A549 (cell line): Measurements from ENCODE around the gene LCN6. TPM values are rescaled to one million over a fixed set of nuclear protein-coding genes. Genes with fewer than 3 reads are reported as not detected.

ENCODE experiments used
- ATAC-seq, 2 experiments: fragments of 200-7000 bp in 1 of 2; fragments of >200 bp in 1 of 2; cut with Nextera tagmentation in 1 of 2; cut with Tn5 transposase in 1 of 2; 3 replicates each; pipeline versions ENCODE4 v1.8.0 to v1.9.1; 2018 to 2020; ENCODE audit warnings: mild to moderate bottlenecking in 1 of 2, moderate library complexity in 1 of 2
- CTCF ChIA-PET: fragments of 300-600 bp; sonication (Branson Sonifier 250); formaldehyde crosslinking; extraction: SDS; loops from one replicate; lab custom pipeline; 2021; ENCODE audit warnings: antibody characterized with exemption, inconsistent platforms; lab: Yijun Ruan, JAX
- POLR2A ChIA-PET: fragments of 350-600 bp; formaldehyde crosslinking; extraction: SDS; loops from one replicate; lab custom pipeline; 2021; ENCODE audit warnings: antibody characterized with exemption, inconsistent platforms; lab: Yijun Ruan, JAX
- DNase-seq, 2 experiments: peaks; one replicate each; pipeline versions ENCODE4 v3.0.0 to v3.0.0-alpha.2; 2011 to 2016; ENCODE audit warnings: low read depth in 1 of 2, low spot score in 1 of 2
- FAIRE-seq: peaks from 2 replicates; lab custom pipeline; 2011; peaks lifted over from hg19 to GRCh38; lab: Jason Lieb, UNC
- H3K27ac ChIP-seq, 2 experiments: fragments of >200 bp; sonication (Bioruptor Twin); formaldehyde crosslinking; 3 replicates each; pipeline ENCODE4 v1.5.1; 2016 to 2017
- H3K4me1 ChIP-seq: fragments of >200 bp; sonication (Bioruptor Twin); formaldehyde crosslinking; 3 replicates; pipeline ENCODE4 v1.6.1; 2016
- H3K4me2 ChIP-seq: fragments of >200 bp; sonication (Bioruptor Twin); formaldehyde crosslinking; 3 replicates; pipeline ENCODE4 v1.6.1; 2016
- H3K4me3 ChIP-seq: fragments of >200 bp; sonication (Bioruptor Twin); formaldehyde crosslinking; 3 replicates; pipeline ENCODE4 v1.5.1; 2016
- H3K9me3 ChIP-seq: fragments of >200 bp; sonication (Bioruptor Twin); formaldehyde crosslinking; 3 replicates; pipeline ENCODE4 v1.6.1; 2016
- CBX2 ChIP-seq: fragments of 200-600 bp; sonication (generic); IDR thresholded peaks from 2 replicates; pipeline ENCODE4 v1.6.1; 2016; ENCODE audit warnings: low read depth, mild to moderate bottlenecking, borderline replicate concordance
- CEBPB ChIP-seq, 2 experiments: fragments of >200 bp in 1 of 2; sonication (Bioruptor Twin) in 1 of 2; formaldehyde crosslinking in 1 of 2; IDR thresholded peaks; 2 replicates each; pipeline ENCODE4 v1.6.1; 2012 to 2016
- CTCF ChIP-seq: fragments of >200 bp; sonication (Bioruptor Twin); formaldehyde crosslinking; IDR thresholded peaks from 3 replicates; pipeline ENCODE4 v1.5.1; 2016
- GATA3 ChIP-seq: IDR thresholded peaks from 2 replicates; pipeline ENCODE4 v1.6.1; 2012; ENCODE audit warnings: borderline replicate concordance
- JUN ChIP-seq, 2 experiments: fragments of >200 bp; sonication (Bioruptor Twin); formaldehyde crosslinking; IDR thresholded peaks; 2 replicates in 1 of 2; 3 replicates in 1 of 2; pipeline ENCODE4 v1.6.1; 2016 to 2017
- KDM1A ChIP-seq: fragments of 200-600 bp; sonication (generic); IDR thresholded peaks from 2 replicates; pipeline ENCODE4 v1.6.1; 2016; ENCODE audit warnings: low read depth, mild to moderate bottlenecking
- KDM5A ChIP-seq: fragments of 200-600 bp; sonication (generic); IDR thresholded peaks from 2 replicates; pipeline ENCODE4 v1.6.1; 2016; ENCODE audit warnings: antibody characterized with exemption, mild to moderate bottlenecking
- MAX ChIP-seq: IDR thresholded peaks from 2 replicates; pipeline ENCODE4 v1.6.1; 2012
- NPAS2 ChIP-seq: fragments of 250-450 bp; sonication (Bioruptor Pico); IDR thresholded peaks from 2 replicates; pipeline ENCODE4 v1.8.0; 2022; ENCODE audit warnings: mild to moderate bottlenecking, moderate library complexity, borderline replicate concordance
- PBX3 ChIP-seq: IDR thresholded peaks from 2 replicates; pipeline ENCODE4 v1.6.1; 2012
- POLR2A ChIP-seq: IDR thresholded peaks from 2 replicates; pipeline ENCODE4 v1.6.1; 2012; ENCODE audit warnings: mild to moderate bottlenecking, low read length
- RNF2 ChIP-seq: fragments of 200-600 bp; sonication (generic); IDR thresholded peaks from 2 replicates; pipeline ENCODE4 v1.6.1; 2016; ENCODE audit warnings: low read depth, mild to moderate bottlenecking, antibody characterized with exemption, moderate library complexity, borderline replicate concordance
- SMC3 ChIP-seq: fragments of >200 bp; sonication (Bioruptor Twin); formaldehyde crosslinking; IDR thresholded peaks from 3 replicates; pipeline ENCODE4 v1.6.1; 2018; ENCODE audit warnings: inconsistent platforms
- ZC3H11A ChIP-seq: fragments of 450-650 bp; IDR thresholded peaks from 2 replicates; pipeline ENCODE4 v1.6.1; 2014; ENCODE audit warnings: antibody characterized with exemption, mild to moderate bottlenecking
- WGBS: methylation state at CpG from one replicate; pipeline ENCODE4 v1.1.6; 2017; ENCODE audit errors: missing lambda C conversion rate; 5-methylcytosine and 5-hydroxymethylcytosine counted together
- polyA plus RNA-seq, 4 experiments: library from polyadenylated mRNA; depleted of rRNA in 3 of 4; stranded (reverse); fragments of >200 nt; fragmentation: RNase III in 1 of 4; extraction: RNeasy Plus Mini Kit Qiagen cat#74134 plus additional on column Dnase treatment in 1 of 4; gene quantifications; 2 replicates in 3 of 4; 3 replicates in 1 of 4; pipeline ENCODE4 v1.2.3, GENCODE V29; 2011 to 2017
- TF ChIP-seq, protein P1 (sequence below): fragments of 150-350 bp; IDR thresholded peaks from 2 replicates; pipeline ENCODE4 v1.6.1; 2014; ENCODE audit warnings: low read depth, mild to moderate bottlenecking, low read length
- TF ChIP-seq, protein P2 (sequence below): fragments of 200-600 bp; sonication (generic); IDR thresholded peaks from 2 replicates; pipeline ENCODE4 v1.6.1; 2016; ENCODE audit warnings: antibody characterized with exemption, mild to moderate bottlenecking, moderate library complexity

LCN6 gene
- polyA plus RNA-seq, 2 of the 4 experiments (the other 2 are of a cell fraction), result not detected

GRCh38 chr9:136723989-136724388 is 24.3 kb downstream of the LCN6 start:
- TF ChIP-seq KDM1A, result no peak
- TF ChIP-seq SMC3, result no peak
- no peak for TF ChIP-seq CBX2
- no peak for TF ChIP-seq KDM5A
- DNase-seq (no peak), FAIRE-seq (no peak), ATAC-seq (no peak)
- Histone ChIP-seq H3K27ac (no peak overlapping the region), H3K4me3 (no peak overlapping the region), H3K9me3 (no peaks in the 10 kb centered on the region), H3K4me1 (peaks cover 72% of the 10 kb centered on the region), H3K4me2 (peak overlapping the region; percentile 97)
- WGBS, result 87% methylated on average over 8 of the region's 8 CpGs
- CTCF ChIA-PET, result interaction anchor here (1.1 to 1.2 kb wide), 2 partner anchors 47 to 52 kb away, joined by 4 to 6 read pairs; no protein-coding TSS in a partner anchor
- POLR2A ChIA-PET, result no interaction called here

DNA sequence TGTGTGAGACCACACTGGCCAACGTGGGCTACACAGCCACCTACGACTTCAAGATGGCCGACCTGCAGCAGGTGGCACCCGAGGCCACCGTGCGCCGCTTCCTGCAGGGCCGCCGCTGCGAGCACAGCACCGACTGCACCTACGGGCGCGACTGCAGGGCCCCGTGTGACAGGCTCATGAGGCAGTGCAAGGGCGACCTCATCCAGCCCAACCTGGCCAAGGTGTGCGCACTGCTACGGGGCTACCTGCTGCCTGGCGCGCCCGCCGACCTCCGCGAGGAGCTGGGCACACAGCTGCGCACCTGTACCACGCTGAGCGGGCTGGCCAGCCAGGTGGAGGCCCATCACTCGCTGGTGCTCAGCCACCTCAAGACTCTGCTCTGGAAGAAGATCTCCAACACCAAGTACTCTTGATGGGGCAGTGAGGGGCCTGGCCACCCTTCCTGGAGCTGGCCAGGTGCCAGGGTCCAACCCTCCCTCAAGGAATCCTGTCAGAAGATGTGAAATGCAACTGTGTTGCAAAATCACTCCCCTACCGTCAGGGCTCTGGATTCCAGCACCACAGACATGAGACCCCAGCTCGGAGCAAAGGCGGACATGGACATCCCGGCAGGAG is 24.9 kb downstream of the LCN6 start:
- ATAC-seq (no peak), FAIRE-seq (no peak), DNase-seq (no peak)
- Histone ChIP-seq H3K4me1 (peaks cover 75% of the 10 kb centered on the region), H3K4me2 (peak overlapping the region; percentile 97; the same call in 1 of the 3 replicates), H3K27ac (no peak overlapping the region), H3K4me3 (no peak overlapping the region), H3K9me3 (no peaks in the 10 kb centered on the region)
- 81% methylated on average over 6 of the region's 32 CpGs for WGBS
- POLR2A ChIA-PET, result interaction anchor here (1.2 kb wide), 1 partner anchor 10 kb away, joined by 4 read pairs; no protein-coding TSS in a partner anchor
- CTCF ChIA-PET, result interaction anchor here (1.1 to 1.3 kb wide), 3 partner anchors 47 to 79 kb away, joined by 4 to 6 read pairs (median 5); no protein-coding TSS in a partner anchor
- TF ChIP-seq NPAS2 (CRISPR knock-in tag), result no peak
- TF ChIP-seq CEBPB (IDR thresholded peaks at IDR 0.05), result 0 out of 4 replicates have a peak, but pooled peaks of 1 of the 2 experiments have one; percentile 22
- 0 out of 2 replicates have a peak, but pooled peaks have one; percentile 2 for TF ChIP-seq PBX3
- TF ChIP-seq, protein P1, sequence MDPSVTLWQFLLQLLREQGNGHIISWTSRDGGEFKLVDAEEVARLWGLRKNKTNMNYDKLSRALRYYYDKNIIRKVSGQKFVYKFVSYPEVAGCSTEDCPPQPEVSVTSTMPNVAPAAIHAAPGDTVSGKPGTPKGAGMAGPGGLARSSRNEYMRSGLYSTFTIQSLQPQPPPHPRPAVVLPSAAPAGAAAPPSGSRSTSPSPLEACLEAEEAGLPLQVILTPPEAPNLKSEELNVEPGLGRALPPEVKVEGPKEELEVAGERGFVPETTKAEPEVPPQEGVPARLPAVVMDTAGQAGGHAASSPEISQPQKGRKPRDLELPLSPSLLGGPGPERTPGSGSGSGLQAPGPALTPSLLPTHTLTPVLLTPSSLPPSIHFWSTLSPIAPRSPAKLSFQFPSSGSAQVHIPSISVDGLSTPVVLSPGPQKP, result no peak
- TF ChIP-seq RNF2, result no peak
- peak in 1 of 2 experiments; percentile 35; a peak in 1 of 5 replicates for TF ChIP-seq JUN (IDR thresholded peaks at IDR 0.05)
- 0 out of 2 replicates have a peak, but pooled peaks have one; percentile 0 for TF ChIP-seq POLR2A
- TF ChIP-seq, protein P2, sequence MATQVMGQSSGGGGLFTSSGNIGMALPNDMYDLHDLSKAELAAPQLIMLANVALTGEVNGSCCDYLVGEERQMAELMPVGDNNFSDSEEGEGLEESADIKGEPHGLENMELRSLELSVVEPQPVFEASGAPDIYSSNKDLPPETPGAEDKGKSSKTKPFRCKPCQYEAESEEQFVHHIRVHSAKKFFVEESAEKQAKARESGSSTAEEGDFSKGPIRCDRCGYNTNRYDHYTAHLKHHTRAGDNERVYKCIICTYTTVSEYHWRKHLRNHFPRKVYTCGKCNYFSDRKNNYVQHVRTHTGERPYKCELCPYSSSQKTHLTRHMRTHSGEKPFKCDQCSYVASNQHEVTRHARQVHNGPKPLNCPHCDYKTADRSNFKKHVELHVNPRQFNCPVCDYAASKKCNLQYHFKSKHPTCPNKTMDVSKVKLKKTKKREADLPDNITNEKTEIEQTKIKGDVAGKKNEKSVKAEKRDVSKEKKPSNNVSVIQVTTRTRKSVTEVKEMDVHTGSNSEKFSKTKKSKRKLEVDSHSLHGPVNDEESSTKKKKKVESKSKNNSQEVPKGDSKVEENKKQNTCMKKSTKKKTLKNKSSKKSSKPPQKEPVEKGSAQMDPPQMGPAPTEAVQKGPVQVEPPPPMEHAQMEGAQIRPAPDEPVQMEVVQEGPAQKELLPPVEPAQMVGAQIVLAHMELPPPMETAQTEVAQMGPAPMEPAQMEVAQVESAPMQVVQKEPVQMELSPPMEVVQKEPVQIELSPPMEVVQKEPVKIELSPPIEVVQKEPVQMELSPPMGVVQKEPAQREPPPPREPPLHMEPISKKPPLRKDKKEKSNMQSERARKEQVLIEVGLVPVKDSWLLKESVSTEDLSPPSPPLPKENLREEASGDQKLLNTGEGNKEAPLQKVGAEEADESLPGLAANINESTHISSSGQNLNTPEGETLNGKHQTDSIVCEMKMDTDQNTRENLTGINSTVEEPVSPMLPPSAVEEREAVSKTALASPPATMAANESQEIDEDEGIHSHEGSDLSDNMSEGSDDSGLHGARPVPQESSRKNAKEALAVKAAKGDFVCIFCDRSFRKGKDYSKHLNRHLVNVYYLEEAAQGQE, result no peak
- TF ChIP-seq ZC3H11A, result no peak
- TF ChIP-seq GATA3, result peak; percentile 35

- peak in 1 of 2 experiments; percentile 53 for DNase-seq
- ATAC-seq, result peak in 1 of 2 experiments; percentile 1; a peak in 1 of 6 replicates
- CTCF ChIA-PET, result interaction anchor here (1.0 to 1.3 kb wide), 3 partner anchors 22 to 78 kb away, joined by 3 to 6 read pairs (median 5); no protein-coding TSS in a partner anchor
- Histone ChIP-seq H3K9me3 (no peaks in the 10 kb centered on the region), H3K4me3 (no peak overlapping the region)
- POLR2A ChIA-PET, result interaction anchor here (1.2 kb wide), 1 partner anchor 10 kb away, joined by 4 read pairs; no protein-coding TSS in a partner anchor
- FAIRE-seq, result no peak
- TF ChIP-seq JUN (IDR thresholded peaks at IDR 0.05) (peak in 1 of 2 experiments; percentile 29; a peak in 2 of 5 replicates), MAX (0 out of 2 replicates have a peak, but pooled peaks have one; percentile 25), POLR2A (peak; percentile 16; the same call in 1 of the 2 replicates), CTCF (no peak)
- TF ChIP-seq, all 56 proteins: peak for 3
- 81% methylated on average over 17 of the region's 24 CpGs for WGBS
- Histone ChIP-seq H3K27ac (no peak overlapping the region), H3K4me1 (peaks cover 75% of the 10 kb centered on the region), H3K4me2 (no peak overlapping the region)
These were observed 25.4 kb downstream of the LCN6 start for GRCh38 chr9:136722969-136723356.
